Right ventricle myocardium inferior (tissue), 1 donor: ENCODE results near the gene FSTL4. TPM values are rescaled to one million over a fixed set of nuclear protein-coding genes. Genes with fewer than 3 reads are reported as not detected.

Experiments used
- ATAC-seq: fragments of 200-7000 bp; cut with Tn5 transposase; one replicate; pipeline ENCODE4 v1.9.1; 2020; ENCODE audit warnings: mild to moderate bottlenecking, moderate library complexity
- DNase-seq: peaks from one replicate; pipeline ENCODE4 v3.0.0; 2021; ENCODE audit errors: missing footprints
- intact Hi-C: fragments of 100-400 bp; cut with DNase I; formaldehyde crosslinking; loops from one replicate; pipeline ENCODE4 v1.11.0; 2022
- total RNA-seq: library from RNA; stranded (reverse); fragmentation: NEBNext Ultra II Directional; extraction: Animal tissue kit (Norgen Biotek cat#: 25700); gene quantifications from one replicate; pipeline ENCODE4 v1.2.1, GENCODE V29; 2021
- donor health status: DM: no; HTN: yes; CAD: no; lungs with severe emphysema.

The FSTL4 gene
- total RNA-seq, 1 donor from 2014 or later, result not detected

DNA sequence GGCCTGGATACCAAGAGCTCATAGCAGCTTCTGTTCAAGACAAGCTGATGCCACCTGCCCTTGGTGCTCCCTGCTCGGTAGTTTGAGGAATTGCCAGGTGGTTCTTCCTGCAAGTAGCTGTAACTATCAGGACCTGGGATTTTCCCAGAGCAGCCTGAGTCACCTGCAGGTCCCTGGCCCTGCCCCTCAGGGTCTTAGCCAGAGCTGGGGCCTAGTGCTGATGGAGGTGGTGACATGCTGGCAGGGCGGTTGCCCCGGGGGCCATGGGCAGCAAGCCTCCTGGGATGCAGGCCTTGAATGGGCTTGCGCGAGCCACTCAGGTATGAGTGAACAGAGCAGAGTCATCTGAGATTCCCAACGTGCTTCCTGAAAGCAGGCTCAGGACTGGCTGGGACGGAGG lies 298.3 kb downstream of the FSTL4 start:
- no peak for ATAC-seq
- no peak for DNase-seq
- intact Hi-C loops, result no loop called here

- ATAC-seq, result no peak
- intact Hi-C loops, result no loop called here
Measured at GRCh38 chr5:133311176-133311575, 301.2 kb downstream of the FSTL4 start.

GRCh38 chr5:133309984-133310621 lies 302.2 kb downstream of the FSTL4 start:
- DNase-seq (no peak), ATAC-seq (no peak)
- intact Hi-C loops, result no loop called here

More at GRCh38 chr5:133311176-133311575, 301.2 kb downstream of the FSTL4 start:
- no peak for DNase-seq

DNA sequence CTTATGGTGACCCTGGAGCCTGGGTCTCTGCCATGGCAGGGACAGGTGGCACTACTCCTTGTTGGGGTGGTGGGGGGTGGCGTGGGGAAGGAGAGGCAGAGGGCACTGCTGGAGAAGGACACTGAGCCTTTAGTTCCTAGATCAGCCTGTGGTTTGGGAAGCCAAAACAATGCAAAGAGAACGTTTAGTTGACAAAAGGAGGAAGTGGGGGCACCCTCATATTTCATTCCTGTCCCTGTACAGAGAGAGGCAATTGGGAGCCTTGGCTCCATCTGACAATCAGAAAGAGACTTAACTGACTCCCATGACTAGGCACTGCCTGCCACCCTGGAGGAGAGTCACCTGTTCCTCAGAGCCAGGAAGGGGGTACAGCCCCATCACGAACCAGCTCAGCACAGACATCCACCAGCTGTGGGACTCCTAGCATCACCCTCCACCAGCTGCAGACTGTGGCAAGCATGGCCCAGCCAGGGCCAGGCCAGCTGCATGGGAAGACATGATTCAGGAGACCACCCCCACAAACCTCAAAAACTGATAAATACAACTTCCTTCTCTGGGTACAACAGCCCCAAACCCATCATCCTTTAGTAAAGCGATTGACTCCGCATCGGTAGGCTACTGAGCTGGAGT lies 303.1 kb downstream of the FSTL4 start:
- no peak for DNase-seq
- ATAC-seq, result no peak
- intact Hi-C loops, result no loop called here

- ATAC-seq, result no peak
- intact Hi-C loops, result no loop called here
Measured at GRCh38 chr5:133307275-133307674, 305.1 kb downstream of the FSTL4 start.

DNA sequence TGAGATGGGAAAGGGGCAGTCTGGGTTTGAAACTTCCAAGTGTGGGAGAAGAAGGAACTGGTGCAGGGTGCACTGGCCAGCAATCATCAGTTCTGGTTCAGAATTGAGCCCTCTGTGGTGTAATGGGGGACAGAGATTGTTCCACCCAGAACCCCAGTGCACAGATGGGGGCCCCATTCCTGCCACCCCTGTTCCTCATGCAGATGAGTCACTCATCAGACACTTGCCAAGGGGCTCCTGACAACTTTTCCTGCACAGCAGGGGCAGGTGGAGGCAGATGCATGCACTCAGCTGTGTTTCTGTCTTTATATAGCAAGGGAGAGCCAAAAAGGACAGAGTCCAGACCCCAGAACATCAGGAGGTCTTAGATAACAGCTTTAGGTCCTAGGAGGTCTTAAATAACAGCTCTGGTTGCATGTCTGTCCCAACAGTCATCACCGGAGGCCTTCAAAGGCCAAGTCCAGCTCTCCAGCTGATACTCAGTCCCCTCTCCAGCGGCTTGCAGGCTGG lies 307.6 kb downstream of the FSTL4 start:
- intact Hi-C loops, result no loop called here
- ATAC-seq (no peak), DNase-seq (no peak)

More at GRCh38 chr5:133307275-133307674, 305.1 kb downstream of the FSTL4 start:
- DNase-seq, result no peak

DNA sequence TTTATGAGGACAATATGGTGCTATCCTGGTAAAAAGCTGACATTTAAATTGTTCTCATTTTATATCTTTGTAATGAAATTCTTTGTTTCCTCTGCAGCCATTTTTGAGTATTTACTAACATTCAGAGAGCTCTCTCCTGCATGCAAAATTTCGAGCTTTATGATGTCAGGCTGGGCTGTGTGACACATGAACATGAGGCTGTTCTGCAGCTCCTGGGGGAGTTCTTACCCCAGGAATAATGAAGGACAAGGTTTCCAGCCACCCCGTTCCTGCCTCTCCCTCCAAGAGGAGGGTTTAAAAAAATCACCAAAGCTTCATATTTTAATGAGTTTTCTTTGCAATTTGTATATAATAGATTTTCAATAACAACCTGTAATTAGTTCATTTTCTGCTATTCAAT lies 308.2 kb downstream of the FSTL4 start:
- ATAC-seq (no peak), DNase-seq (no peak)
- intact Hi-C loops, result no loop called here

GRCh38 chr5:133303298-133303697 lies 309.0 kb downstream of the FSTL4 start:
- intact Hi-C loops, result no loop called here
- ATAC-seq, result peak; percentile 83
- DNase-seq, result no peak

GRCh38 chr5:133299728-133300127 lies 312.6 kb downstream of the FSTL4 start:
- ATAC-seq (no peak), DNase-seq (no peak)
- intact Hi-C loops, result no loop called here

- DNase-seq, result no peak
- intact Hi-C loops, result no loop called here
Measured at GRCh38 chr5:133299021-133299420, 313.3 kb downstream of the FSTL4 start.

GRCh38 chr5:133298447-133298846 lies 313.9 kb downstream of the FSTL4 start:
- intact Hi-C loops, result no loop called here
- ATAC-seq (no peak), DNase-seq (no peak)

More at GRCh38 chr5:133299021-133299420, 313.3 kb downstream of the FSTL4 start:
- ATAC-seq, result no peak

- no peak for ATAC-seq
- intact Hi-C loops, result no loop called here
- DNase-seq, result no peak
Measured at GRCh38 chr5:133297293-133297692, 315.0 kb downstream of the FSTL4 start.

DNA sequence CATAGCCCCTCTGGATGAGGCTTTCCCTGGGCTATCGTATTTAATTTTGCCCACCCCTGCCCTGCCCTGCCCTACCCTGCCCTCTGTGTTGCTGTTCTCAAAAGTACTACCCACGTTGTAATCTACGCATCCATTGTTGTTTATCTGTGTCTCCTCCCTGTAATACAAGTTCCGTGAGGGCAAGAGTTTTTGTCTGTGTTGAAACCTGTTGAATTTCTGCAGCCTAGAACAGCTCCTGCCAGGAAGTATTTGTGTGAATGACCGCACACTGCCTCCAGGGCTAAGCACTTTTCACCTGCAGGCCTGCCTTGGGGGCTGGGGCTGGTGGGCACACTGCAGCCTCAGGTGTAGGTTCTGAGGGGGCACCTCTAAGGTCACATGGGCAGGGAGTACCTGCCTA lies 315.7 kb downstream of the FSTL4 start:
- ATAC-seq (no peak), DNase-seq (no peak)
- intact Hi-C loops, result no loop called here

DNA sequence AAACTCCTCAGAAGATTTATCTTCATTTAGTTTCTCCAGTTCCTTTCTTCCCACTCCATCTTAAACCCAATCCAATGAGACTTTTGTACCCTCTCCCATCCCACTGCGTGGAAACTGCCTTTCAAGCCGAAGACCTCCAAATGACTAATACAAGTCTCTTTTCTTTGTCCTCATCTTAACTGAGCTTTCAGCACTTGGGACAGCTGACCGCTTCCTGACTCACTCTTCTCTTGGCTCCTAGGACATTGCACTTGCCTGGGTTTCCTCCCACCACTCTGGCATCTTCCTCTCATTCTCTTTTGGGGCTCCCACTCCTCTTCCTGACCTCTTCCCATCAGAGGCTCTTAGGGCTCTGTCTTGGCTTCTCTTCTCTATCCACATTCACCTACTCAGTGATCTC lies 316.8 kb downstream of the FSTL4 start:
- intact Hi-C loops, result no loop called here
- no peak for DNase-seq

GRCh38 chr5:133294380-133294779 lies 318.0 kb downstream of the FSTL4 start:
- ATAC-seq (no peak), DNase-seq (no peak)
- intact Hi-C loops, result no loop called here

More for the DNA sequence above, 316.8 kb downstream of the FSTL4 start:
- ATAC-seq, result no peak

DNA sequence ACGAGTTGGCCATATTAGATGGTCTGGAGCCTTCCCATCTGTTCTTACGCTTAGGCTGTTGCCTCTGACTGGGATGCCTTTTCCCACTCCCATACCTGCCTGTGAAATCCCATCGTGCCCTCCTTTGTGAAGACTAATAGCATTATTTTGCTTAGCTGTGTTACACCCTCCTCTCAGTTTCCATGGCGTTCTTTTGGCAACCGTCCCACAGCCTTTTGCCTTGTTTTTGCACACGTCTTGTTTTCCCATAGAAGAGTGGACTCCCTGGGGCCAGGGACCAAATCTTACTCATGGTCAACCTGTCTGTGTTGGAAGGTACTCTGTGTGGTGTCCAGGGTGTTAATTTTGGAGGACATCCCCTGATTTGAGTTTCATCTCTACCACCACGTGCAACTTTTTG lies 318.4 kb downstream of the FSTL4 start:
- ATAC-seq (no peak), DNase-seq (no peak)
- intact Hi-C loops, result no loop called here

GRCh38 chr5:133292300-133292699 lies 320.0 kb downstream of the FSTL4 start:
- no peak for ATAC-seq
- DNase-seq, result no peak
- intact Hi-C loops, result no loop called here

DNA sequence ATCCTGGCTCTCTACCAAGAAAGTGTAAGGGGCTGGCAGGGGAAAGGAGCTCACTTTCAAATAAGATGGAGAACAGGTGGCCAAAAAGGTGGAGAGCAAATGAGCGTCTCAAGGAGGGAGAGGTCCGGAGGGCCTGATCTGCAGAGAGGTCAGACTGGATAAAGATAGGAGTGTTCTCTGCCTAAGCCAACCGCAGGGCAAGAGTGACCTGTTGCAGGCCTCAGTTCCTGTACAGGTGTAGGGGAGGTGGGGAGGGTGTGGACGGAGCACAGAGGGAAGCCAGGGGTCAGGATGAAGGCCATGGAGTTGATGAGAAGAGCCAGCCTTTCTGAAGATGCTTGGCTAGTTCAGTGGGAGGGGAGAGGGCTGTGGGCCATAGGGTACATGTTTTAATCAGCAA lies 320.8 kb downstream of the FSTL4 start:
- intact Hi-C loops, result no loop called here
- ATAC-seq (no peak), DNase-seq (no peak)

DNA sequence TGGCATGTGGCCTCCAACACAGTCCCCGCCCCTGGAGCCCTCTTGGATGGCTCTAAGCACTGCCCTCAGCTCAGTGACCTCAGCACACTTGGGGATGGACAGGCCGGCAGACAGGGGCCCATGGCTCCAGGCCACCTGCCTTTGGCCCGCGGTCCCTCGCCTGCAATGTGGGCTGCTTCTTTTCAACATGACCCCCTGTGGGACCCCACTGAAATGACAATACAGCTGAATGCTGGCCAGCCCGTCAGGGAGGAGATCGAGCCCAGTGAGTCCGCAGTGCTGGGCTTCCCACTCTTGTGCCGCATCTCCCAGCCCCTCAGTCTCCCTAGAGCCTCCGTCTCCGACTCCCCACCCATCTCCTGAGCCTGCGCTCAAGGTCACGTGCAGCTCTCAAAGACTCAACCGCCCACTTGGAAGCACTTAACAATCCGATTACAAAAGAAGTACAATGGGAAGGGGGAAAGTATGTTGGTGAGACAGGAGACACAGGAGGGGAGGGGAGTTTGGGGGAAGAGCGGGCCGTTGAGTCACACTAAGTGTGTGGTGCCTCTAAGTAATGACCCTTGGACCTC lies 321.6 kb downstream of the FSTL4 start:
- ATAC-seq (no peak), DNase-seq (no peak)
- intact Hi-C loops, result no loop called here

GRCh38 chr5:133289686-133290367 lies 322.5 kb downstream of the FSTL4 start:
- intact Hi-C loops, result loop anchor here (5.0 kb wide), 1 partner anchor 178 kb away; no protein-coding TSS in a partner anchor
- DNase-seq (no peak), ATAC-seq (no peak)
